ENCODE measurements around the gene BRD2. TPM values are rescaled to one million over a fixed set of nuclear protein-coding genes. Genes with fewer than 3 reads are reported as not detected.

The BRD2 gene
- total and polyA plus RNA-seq, 9 of the 15 experiments (the other 6 are each of a cell fraction or from before 2014, with no cell fraction given), result 19.0 to 252 (median 181) TPM

DNA sequence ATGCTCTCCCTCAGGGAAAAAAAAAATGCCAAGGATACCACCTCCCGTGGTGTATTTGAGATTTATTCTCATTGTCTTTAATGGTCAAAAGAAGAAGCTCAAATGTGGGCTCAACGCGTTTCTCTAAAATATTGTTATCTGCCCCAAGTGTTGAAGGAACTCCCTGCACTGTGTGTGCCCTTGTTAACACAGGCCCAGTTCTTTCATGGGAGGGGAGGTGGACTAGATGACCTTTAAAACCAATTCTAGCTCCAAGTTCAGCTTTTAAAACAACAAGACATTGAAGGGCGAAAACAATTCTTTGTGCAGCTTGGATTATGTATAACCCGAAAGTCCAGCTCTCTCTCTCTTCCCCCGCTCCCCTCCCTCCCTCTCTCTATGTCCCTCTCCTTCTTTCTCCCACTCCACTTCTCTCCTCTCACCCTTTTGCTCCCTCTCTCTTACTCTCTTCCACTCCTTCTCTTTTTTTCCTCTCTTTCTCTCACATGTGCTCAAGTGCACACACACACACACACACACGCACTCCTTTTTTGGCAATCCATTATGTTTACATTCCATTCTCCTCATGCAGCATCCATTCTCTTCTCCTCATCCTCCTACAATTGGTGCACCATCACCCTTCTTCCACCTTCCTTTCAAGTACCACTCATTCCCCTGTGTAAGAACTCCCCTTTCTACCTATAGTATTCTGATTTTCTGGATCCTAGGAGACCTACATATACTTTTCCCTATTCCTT is 36.1 kb upstream of the BRD2 start (continued):
- TF ChIP-seq ELF4 (CRISPR knock-in tag; IDR thresholded peaks at IDR 0.05), result peak; percentile 70; the same call in 1 of the 2 replicates
- no peak for TF ChIP-seq MTA1 (IDR thresholded peaks at IDR 0.05; ENCODE audit: borderline replicate concordance)
- TF ChIP-seq, protein P1, sequence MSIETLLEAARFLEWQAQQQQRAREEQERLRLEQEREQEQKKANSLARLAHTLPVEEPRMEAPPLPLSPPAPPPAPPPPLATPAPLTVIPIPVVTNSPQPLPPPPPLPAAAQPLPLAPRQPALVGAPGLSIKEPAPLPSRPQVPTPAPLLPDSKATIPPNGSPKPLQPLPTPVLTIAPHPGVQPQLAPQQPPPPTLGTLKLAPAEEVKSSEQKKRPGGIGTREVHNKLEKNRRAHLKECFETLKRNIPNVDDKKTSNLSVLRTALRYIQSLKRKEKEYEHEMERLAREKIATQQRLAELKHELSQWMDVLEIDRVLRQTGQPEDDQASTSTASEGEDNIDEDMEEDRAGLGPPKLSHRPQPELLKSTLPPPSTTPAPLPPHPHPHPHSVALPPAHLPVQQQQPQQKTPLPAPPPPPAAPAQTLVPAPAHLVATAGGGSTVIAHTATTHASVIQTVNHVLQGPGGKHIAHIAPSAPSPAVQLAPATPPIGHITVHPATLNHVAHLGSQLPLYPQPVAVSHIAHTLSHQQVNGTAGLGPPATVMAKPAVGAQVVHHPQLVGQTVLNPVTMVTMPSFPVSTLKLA (conservative IDR thresholded peaks at IDR 0.05), result no peak
- TF ChIP-seq SRSF7 (optimal IDR thresholded peaks at IDR 0.05; ENCODE audit: low read depth, low read length), result no peak
- no peak for TF ChIP-seq CHD4 (IDR thresholded peaks at IDR 0.05; ENCODE audit: insufficient read depth, insufficient replicate concordance, low read depth, low read length, poor library complexity, severe bottlenecking)
- no peak for TF ChIP-seq CXXC5 (CRISPR knock-in tag; IDR thresholded peaks at IDR 0.05)
- TF ChIP-seq DPF2 (IDR thresholded peaks at IDR 0.05), result no peak
- TF ChIP-seq SLC30A9 (CRISPR knock-in tag; IDR thresholded peaks at IDR 0.05), result no peak
- 0 out of 4 replicates have a peak, but pooled peaks of 1 of the 2 experiments have one; percentile 24 for TF ChIP-seq HDAC1 (IDR thresholded peaks at IDR 0.05)
- TF ChIP-seq ZNF165 (CRISPR knock-in tag; IDR thresholded peaks at IDR 0.05; ENCODE audit: borderline replicate concordance), result no peak
- TF ChIP-seq, protein P2, sequence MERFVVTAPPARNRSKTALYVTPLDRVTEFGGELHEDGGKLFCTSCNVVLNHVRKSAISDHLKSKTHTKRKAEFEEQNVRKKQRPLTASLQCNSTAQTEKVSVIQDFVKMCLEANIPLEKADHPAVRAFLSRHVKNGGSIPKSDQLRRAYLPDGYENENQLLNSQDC (CRISPR knock-in tag; IDR thresholded peaks at IDR 0.05), result no peak
- no peak for TF ChIP-seq SIX5 (IDR thresholded peaks at IDR 0.05; ENCODE audit: borderline replicate concordance in 1 of 2, insufficient read depth in 1 of 2, low read depth in 1 of 2, low read length in 2 of 2)
- no peak for TF ChIP-seq FOXJ2 (tag; IDR thresholded peaks at IDR 0.05)
- TF ChIP-seq U2AF2 (optimal IDR thresholded peaks at IDR 0.05; ENCODE audit: low read depth, low read length), result no peak
- TF ChIP-seq, protein P3, sequence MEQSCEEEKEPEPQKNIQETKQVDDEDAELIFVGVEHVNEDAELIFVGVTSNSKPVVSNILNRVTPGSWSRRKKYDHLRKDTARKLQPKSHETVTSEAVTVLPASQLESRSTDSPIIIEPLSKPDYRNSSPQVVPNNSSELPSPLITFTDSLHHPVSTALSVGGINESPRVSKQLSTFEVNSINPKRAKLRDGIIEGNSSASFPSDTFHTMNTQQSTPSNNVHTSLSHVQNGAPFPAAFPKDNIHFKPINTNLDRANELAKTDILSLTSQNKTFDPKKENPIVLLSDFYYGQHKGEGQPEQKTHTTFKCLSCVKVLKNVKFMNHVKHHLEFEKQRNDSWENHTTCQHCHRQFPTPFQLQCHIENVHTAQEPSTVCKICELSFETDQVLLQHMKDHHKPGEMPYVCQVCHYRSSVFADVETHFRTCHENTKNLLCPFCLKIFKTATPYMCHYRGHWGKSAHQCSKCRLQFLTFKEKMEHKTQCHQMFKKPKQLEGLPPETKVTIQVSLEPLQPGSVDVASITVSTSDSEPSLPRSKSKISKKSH (CRISPR knock-in tag; IDR thresholded peaks at IDR 0.05), result no peak
- no peak for TF ChIP-seq ZKSCAN8 (CRISPR knock-in tag; IDR thresholded peaks at IDR 0.05)
- no peak for TF ChIP-seq CCAR2 (IDR thresholded peaks at IDR 0.05; ENCODE audit: low read depth, low read length)
- no peak for TF ChIP-seq KLF6 (CRISPR knock-in tag; IDR thresholded peaks at IDR 0.05; ENCODE audit: borderline replicate concordance)
- no peak for TF ChIP-seq RCOR1 (IDR thresholded peaks at IDR 0.05; ENCODE audit: borderline replicate concordance in 1 of 2, low read depth in 2 of 2, low read length in 2 of 2)
- TF ChIP-seq POLR3A (IDR thresholded peaks at IDR 0.05; ENCODE audit: borderline replicate concordance, extremely low read depth, insufficient read depth, insufficient read length), result no peak
- TF ChIP-seq OTX1 (CRISPR knock-in tag; IDR thresholded peaks at IDR 0.05), result peak; percentile 64; the same call in 1 of the 2 replicates
- TF ChIP-seq, protein P4, sequence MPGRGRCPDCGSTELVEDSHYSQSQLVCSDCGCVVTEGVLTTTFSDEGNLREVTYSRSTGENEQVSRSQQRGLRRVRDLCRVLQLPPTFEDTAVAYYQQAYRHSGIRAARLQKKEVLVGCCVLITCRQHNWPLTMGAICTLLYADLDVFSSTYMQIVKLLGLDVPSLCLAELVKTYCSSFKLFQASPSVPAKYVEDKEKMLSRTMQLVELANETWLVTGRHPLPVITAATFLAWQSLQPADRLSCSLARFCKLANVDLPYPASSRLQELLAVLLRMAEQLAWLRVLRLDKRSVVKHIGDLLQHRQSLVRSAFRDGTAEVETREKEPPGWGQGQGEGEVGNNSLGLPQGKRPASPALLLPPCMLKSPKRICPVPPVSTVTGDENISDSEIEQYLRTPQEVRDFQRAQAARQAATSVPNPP (IDR thresholded peaks at IDR 0.05; ENCODE audit: borderline replicate concordance, insufficient read depth, insufficient read length), result no peak
- TF ChIP-seq NELFE (IDR thresholded peaks at IDR 0.05; ENCODE audit: insufficient read depth, insufficient read length), result no peak
- TF ChIP-seq POLR2G (IDR thresholded peaks at IDR 0.05; ENCODE audit: low read depth, low read length), result no peak

All from K562 (cell line).